ENCODE data around the gene SF3A2. TPM values are rescaled to one million over a fixed set of nuclear protein-coding genes. Genes with fewer than 3 reads are reported as not detected.

Gene SF3A2
- polyA plus RNA-seq, 1 donor from 2014 or later = 14.4 TPM

DNA sequence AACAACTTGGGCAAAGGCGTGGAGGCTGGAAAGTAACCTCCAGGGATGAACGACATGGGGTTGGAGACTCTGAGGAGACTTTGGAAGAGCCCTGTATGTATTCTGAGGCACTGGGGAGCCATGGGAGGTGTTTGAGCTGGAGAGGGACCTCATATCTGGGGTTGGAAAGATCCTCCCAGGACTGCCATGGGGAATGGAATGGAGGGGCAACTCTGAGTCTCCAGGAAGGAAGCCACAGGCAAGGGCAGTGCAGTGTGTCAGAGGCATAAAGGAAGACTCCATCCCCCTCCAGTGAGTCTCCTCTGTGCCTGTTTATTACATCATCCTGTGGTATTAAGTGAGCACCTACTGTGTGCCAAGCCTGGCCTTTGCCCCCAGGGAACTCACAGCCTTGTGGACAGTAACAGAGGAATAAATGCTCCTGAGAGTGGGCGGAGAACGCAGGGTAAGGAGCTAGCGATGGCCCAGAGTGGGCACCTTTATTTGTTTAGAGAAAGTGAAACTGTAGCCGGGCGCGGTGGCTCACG lies 37.6 kb downstream of the SF3A2 start:
- H3K36me3 ChIP-seq (ENCODE audit: insufficient read depth, low read length) = no peaks in the 10 kb centered on the region
- TF ChIP-seq SMC3 (conservative IDR thresholded peaks at IDR 0.05; ENCODE audit: poor library complexity) (no peak), TAF1 (IDR thresholded peaks at IDR 0.05; ENCODE audit: low read depth) (no peak), EZH2 (IDR thresholded peaks at IDR 0.05; ENCODE audit: borderline replicate concordance, insufficient read depth, low read length, poor library complexity, severe bottlenecking) (no peak), RAD21 (conservative IDR thresholded peaks at IDR 0.05) (no peak), POLR2AphosphoS5 (IDR thresholded peaks at IDR 0.05) (no peak), REST (IDR thresholded peaks at IDR 0.05; ENCODE audit: borderline replicate concordance) (no peak), CTCF (IDR thresholded peaks at IDR 0.05; ENCODE audit: poor library complexity, severe bottlenecking) (no peak), MXI1 (conservative IDR thresholded peaks at IDR 0.05; ENCODE audit: poor library complexity, severe bottlenecking) (no peak), EP300 (conservative IDR thresholded peaks at IDR 0.05; ENCODE audit: poor library complexity, severe bottlenecking) (no peak)
- H3F3A ChIP-seq (ENCODE audit: insufficient read depth, low read length, poor library complexity, severe bottlenecking) = peaks cover 4% of the 10 kb centered on the region
- H3K9me3 ChIP-seq (ENCODE audit: low read length) = no peaks in the 10 kb centered on the region
- H3K79me2 ChIP-seq (replicated peaks; ENCODE audit: insufficient read depth, low read length) = peaks cover 42% of the 10 kb centered on the region
- no peaks in the 10 kb centered on the region for H3K9me2 ChIP-seq (ENCODE audit: insufficient read depth, low read length)
- peaks cover 42% of the 10 kb centered on the region for H4K20me1 ChIP-seq (ENCODE audit: insufficient read depth)
- no peak overlapping the region for H2AFZ ChIP-seq (ENCODE audit: low read depth, low read length)
- no peaks in the 10 kb centered on the region for H3K27me3 ChIP-seq (ENCODE audit: insufficient read depth, low read depth, low read length)
- H3K4me2 ChIP-seq (ENCODE audit: low read length) = no peak overlapping the region
- H3K4me3 ChIP-seq (ENCODE audit: low read length) = peak overlapping the region; percentile 99
- no peak overlapping the region for H3K27ac ChIP-seq (ENCODE audit: low read length)
- peak overlapping the region; percentile 40 for H3K9ac ChIP-seq (ENCODE audit: low read length)

GRCh38 chr19:2274931-2275535 lies 38.4 kb downstream of the SF3A2 start:
- Histone ChIP-seq H3K36me3 (ENCODE audit: insufficient read depth, low read length) (no peaks in the 10 kb centered on the region), H4K20me1 (ENCODE audit: insufficient read depth) (peaks cover 36% of the 10 kb centered on the region), H3K9ac (ENCODE audit: low read length) (no peak overlapping the region)

More at GRCh38 chr19:2274931-2275535, 38.4 kb downstream of the SF3A2 start:
- no peaks in the 10 kb centered on the region for H3K9me3 ChIP-seq (ENCODE audit: low read length)
- TF ChIP-seq MXI1 (conservative IDR thresholded peaks at IDR 0.05; ENCODE audit: poor library complexity, severe bottlenecking) = no peak
- TF ChIP-seq POLR2AphosphoS5 (IDR thresholded peaks at IDR 0.05) = no peak
- no peak for TF ChIP-seq EP300 (conservative IDR thresholded peaks at IDR 0.05; ENCODE audit: poor library complexity, severe bottlenecking)
- TF ChIP-seq EZH2 (IDR thresholded peaks at IDR 0.05; ENCODE audit: borderline replicate concordance, insufficient read depth, low read length, poor library complexity, severe bottlenecking) = no peak
- peak; percentile 59 for TF ChIP-seq RAD21 (conservative IDR thresholded peaks at IDR 0.05)
- no peak for TF ChIP-seq REST (IDR thresholded peaks at IDR 0.05; ENCODE audit: borderline replicate concordance)
- TF ChIP-seq SMC3 (conservative IDR thresholded peaks at IDR 0.05; ENCODE audit: poor library complexity) = peak; percentile 55
- TF ChIP-seq CTCF (IDR thresholded peaks at IDR 0.05; ENCODE audit: poor library complexity, severe bottlenecking) = peak; percentile 51
- TF ChIP-seq TAF1 (IDR thresholded peaks at IDR 0.05; ENCODE audit: low read depth) = no peak
- H3F3A ChIP-seq (ENCODE audit: insufficient read depth, low read length, poor library complexity, severe bottlenecking) = peaks cover 4% of the 10 kb centered on the region
- no peaks in the 10 kb centered on the region for H3K27me3 ChIP-seq (ENCODE audit: insufficient read depth, low read depth, low read length)
- peaks cover 38% of the 10 kb centered on the region for H3K79me2 ChIP-seq (replicated peaks; ENCODE audit: insufficient read depth, low read length)
- no peak overlapping the region for H3K4me3 ChIP-seq (ENCODE audit: low read length)
- H3K4me2 ChIP-seq (ENCODE audit: low read length) = no peak overlapping the region
- H3K9me2 ChIP-seq (ENCODE audit: insufficient read depth, low read length) = no peaks in the 10 kb centered on the region
- H3K27ac ChIP-seq (ENCODE audit: low read length) = no peak overlapping the region
- no peak overlapping the region for H2AFZ ChIP-seq (ENCODE audit: low read depth, low read length)

Data from neural cell (in vitro differentiated cells).